HG03558 (cell line): ENCODE results near the gene JAM3.
"Not testable (repeated sequence)": the region's sequence is repeated elsewhere in the genome, so short reads cannot be mapped to it uniquely, and the experiment has no call there.

Source experiments
- ATAC-seq: cut with Tn5 transposase; IDR thresholded peaks from one replicate; pipeline ENCODE4 v1.9.1; 2021; ENCODE audit warnings: moderate number of reproducible peaks; ENCODE audit not compliant: unreplicated experiment; ENCODE audit errors: extremely low read depth

The JAM3 gene

DNA sequence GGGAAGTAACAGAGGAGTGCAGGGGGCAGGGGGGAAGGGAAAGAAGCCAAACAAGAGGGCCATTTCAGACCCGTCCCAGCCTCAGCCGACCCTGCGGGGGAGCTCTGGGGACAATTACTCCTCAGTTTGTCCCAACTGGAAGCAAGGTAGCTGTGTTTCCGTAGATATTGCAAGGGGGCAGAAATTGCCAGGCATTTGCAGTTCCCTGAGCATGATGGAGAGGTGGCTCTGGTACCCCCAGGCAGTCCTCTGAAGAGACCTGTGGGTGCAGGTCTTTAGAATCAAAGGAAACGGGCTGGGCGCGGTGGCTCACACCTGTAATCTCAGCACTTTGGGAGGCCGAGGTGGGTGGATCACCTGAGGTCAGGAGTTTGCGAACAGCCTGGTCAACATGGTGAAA, 13.8 kb upstream of the JAM3 start:
- ATAC-seq = no peak

DNA sequence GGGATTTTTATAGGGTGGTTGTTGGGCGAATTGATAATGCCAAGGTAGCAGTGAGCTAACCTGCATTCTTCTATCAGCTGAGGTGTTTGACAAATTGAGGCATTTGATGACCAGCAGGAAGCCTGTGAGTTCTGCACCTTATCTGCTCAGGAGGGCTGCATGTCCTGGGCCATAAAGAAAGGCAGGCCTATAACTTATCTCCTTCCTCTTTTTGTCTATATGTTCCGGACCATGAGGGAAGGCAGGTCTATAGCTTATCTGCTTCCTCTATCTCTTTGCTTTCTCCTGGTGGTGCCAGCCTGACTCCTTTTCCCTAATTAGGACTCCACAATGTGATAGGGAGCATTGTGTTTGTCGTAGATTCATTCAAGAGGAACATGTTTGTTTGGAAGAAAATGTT, 8.6 kb upstream of the JAM3 start:
- no peak for ATAC-seq

GRCh38 chr11:134062265-134063123, 6.4 kb upstream of the JAM3 start:
- no peak for ATAC-seq

GRCh38 chr11:134063124-134063495, 5.8 kb upstream of the JAM3 start:
- ATAC-seq = no peak

DNA sequence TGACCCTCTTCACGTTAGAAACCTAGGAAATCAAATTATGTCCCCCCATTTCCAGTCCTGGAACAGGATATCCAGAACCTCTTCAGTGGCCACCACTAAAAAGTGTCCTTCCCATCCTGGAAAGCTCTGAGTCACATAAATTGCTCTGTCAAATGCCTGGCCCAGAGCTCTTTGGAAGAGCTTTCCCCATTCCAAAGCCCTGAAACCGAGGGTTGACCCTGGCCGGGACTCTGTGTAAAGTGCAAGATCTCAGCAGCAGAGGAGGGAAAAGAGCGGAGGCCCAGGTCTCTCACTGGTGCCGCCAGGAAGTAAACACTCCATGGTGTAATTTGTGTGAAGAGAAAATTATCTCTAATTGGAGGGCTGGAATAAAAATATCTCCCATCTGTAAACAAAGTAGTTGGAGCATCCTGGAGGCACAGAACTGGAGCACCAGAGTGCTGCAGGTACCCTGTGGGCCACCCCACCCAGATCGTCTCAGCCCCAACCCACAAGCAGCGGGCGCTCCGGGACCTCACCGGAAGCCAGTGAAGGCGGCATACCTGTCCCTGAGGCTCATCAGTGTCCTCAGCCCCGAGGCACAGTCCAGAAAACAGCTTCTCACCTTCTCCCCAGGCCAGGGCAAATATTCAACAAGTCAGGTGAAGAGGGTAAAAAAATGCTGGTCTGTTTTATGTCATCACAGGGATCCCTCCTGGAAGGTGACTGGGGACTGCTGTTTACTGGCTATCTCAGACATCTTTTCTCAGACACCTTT, 4.7 kb upstream of the JAM3 start:
- ATAC-seq = no peak

DNA sequence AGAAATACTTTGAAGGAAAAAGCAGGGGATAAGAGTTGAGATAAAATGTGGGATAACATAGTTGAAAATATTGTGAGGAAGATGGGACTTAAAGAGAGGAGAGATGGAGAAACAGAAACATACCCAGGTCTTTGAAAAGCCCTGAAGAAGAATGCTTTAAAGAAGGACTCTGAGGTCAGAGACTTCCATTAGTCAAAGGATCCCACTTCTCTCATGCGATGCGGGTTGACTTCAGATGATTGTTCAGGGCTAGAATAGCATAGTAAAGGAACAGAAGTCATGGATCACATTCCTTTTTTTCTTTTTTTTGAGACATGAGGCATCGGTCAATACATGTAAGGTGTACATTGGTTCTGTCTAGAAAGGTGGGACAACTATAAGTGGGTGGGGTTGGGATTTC, 3.5 kb upstream of the JAM3 start:
- ATAC-seq = no peak

DNA sequence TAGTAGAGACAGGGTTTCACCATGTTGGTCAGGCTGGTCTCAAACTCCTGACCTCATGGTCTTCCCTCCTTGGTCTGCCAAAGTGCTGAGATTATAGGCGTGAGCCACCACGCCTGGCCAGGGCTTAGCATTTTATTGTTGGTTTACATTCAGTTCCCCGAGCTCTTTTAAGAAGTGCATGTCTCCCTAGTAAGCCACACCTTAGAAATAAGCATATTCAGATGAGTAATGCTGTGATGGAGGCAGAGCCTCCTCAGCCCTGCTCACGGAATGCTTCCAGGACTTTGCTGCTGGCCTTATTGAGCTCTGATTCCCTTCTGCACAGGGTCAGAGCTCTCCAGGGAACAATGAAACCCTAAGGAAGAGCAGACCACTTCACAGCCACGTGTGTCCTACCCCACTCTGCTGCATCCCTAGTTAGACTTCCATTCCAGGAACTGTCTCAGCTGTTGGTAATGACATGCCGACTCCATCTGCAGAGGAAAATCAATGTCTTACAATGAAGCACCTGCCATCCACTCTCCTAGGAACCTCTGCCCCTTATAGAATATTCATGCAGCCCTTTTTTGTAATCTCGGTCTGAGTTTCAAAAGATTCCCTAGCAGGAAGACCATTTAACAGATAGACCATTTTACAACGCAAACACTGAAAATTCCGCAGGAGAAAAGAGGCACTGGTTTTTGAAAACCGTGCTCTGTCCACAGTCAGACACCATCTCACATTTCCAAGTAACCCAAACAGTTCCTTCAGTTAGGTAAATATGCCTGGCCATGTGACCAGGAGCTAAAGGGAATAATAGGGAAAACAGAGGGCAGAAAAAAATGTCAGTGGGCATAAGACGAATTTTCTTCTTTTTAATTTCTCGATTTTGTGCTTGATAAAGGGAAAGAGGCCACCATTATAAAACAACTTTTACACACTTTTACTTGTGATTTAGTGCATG, 1.7 kb upstream of the JAM3 start:
- no peak for ATAC-seq

DNA sequence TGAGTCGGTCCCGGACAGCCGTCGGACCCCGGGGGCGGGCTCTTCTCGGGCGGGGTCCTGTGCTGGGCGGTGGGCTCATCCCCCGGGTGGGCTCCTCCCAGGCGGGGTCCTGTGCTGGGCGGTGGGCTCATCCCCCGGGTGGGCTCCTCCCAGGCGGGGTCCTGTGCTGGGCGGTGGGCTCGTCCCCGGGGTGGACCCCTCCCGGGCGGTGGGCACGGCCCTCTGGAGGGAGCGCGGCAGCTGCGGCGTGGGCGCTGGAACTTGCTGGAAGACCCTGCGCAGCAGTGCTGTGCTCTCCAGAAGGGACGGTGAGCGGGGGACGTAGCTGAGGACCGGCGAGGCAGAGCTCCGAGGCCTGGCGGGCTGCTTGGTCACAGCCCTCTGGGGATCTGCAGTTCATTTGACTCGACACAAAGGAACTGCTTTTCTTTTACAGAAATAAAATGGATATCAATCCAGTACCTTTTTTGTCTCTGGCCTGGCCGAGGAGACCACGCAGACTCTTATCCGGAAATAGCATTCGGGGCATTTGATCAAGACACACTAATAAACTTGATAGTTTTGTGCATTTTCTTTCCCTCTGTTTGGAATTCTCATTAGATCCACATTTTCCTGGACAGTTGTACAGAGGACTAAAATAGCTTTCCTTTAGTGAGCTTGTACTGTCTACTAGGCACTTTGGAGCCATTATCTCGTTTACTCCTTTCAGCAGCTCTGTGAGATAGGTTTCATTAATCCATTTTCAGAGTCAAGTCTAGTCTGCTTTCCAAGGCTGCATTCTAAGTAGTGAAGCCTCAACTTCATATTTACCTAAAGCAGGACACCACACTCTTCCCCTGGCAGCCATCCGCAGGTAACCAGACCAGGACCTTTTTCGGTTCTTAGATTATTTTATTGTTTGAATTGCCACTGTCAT, 812 bp downstream of the JAM3 start:
- ATAC-seq = no peak

DNA sequence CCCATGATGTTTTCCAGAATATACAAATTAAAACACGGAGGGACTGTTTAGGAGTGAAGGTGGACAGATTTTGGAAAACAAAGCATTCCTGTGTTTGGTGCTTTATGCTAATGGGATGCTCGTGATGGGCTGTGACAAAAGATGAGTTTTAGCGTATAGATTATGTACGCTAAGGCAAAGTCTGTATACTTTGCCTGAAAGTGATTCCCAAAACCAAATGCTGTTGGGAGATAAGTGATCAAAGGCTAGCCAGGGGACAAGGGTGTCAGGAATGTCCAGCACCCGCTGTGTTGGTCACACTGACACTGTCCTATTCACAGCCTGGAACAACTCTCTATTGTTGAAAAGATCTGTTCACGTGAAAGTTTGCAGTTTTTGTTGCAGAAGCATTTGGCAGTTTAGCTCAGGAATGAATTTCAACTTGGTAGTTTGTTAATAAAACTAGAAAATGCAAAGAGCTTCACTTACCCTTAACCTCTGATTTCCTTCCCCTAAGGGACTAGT, 1.5 kb downstream of the JAM3 start:
- no peak for ATAC-seq

DNA sequence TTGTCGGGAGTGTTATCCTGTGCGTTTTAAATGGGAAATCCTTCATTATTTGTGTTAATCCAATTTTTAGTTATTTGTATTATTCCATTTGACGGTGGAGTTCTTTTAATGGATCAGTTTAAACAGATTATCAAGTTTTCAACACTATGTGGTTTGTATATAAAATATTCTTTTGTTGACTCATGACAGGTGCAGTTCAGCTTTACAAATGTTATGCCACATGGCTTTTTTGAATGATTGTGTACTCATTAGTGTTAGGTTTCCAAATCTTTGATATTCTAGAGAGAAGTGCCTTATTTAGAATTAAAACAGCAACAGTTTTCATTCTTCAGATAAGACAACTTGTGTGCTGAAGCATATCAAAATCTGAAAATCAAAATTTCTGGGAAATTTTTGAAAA, 2.4 kb downstream of the JAM3 start:
- no peak for ATAC-seq

- no peak for ATAC-seq
Observed at GRCh38 chr11:134071766-134072402, 3.0 kb downstream of the JAM3 start.

DNA sequence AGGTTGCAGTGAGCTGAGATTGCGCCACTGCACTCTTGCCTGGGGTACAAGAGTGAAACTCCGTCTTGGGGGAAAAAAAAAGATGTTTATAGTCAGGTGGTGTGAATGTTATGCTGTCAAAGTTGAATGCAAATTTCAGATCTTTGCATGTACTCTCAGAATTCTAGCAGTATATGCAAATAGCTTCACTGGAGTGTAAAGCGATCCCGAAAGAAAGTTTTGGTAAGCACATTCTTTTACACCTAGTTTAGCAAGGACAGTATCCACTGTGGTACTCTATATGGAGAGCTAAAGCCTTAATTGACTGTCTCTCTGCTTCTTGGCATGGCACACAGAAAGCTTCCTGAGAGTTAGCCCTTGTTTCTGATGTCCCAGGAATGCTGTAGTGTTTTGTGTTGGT, 4.0 kb downstream of the JAM3 start:
- no peak for ATAC-seq

GRCh38 chr11:134074346-134074745, 5.5 kb downstream of the JAM3 start:
- ATAC-seq = no peak

GRCh38 chr11:134074766-134075165, 5.9 kb downstream of the JAM3 start:
- ATAC-seq = no peak

GRCh38 chr11:134079317-134079716, 10.4 kb downstream of the JAM3 start:
- ATAC-seq = no peak

GRCh38 chr11:134081258-134081657, 12.4 kb downstream of the JAM3 start:
- not testable (repeated sequence) for ATAC-seq

DNA sequence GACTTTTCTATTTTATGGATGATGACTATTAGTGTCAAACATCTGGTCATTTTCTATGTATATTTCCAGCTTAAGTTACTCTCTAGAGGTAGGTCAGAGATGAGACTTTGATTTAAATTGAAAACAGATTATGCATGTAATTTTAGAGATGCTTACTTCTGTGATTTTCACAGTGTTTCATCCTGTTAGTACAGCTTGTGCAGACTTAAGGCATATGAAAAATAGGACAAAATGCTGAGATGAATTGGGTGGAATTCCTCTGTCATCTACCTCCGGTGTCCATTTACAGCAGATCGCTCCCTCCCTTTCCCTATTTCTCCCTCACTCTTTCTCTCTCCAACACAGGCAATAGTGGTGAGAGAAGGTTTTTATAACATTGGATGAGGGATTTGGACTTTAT, 14.1 kb downstream of the JAM3 start:
- no peak for ATAC-seq

DNA sequence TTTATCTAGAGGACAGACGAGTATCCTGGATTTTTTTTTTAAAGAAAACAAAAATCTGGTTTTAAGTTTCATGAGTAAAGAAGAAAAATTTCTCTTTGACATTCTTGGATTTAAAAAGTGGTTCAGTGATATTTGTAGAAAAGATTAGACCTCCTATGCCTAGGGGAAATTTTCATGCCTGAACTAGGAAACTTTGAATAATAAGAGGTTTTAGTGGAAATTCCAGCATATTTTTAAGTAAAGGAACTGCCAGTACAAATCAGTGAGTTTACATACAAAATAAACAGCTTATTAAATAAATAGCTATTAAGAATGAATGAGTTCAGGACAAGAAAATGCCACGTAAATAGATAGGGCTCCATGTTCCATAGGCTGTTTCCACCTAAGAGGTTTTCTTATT, 17.5 kb downstream of the JAM3 start:
- no peak for ATAC-seq

DNA sequence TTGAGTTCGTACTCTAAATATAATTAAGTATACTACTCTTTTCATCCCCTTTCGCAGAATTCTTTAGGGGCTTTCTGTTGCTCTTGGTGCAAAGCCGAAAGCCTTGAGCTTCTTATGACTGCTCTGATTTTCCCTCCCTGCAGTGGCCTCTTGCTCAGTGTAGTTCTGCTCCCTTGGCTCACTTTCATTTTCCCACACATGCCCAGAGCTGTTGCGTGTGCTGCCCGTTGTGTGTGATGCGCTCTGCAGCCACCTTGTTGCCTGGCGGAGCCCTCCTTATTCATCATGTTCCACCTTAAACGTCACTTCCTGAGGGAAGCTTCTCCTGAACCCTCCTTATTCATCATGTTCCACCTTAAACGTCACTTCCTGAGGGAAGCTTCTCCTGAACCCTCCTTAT, 23.1 kb downstream of the JAM3 start:
- not testable (repeated sequence) for ATAC-seq
